Stimulated activated CD8-positive, alpha-beta memory T cell treated with anti-CD3 and anti-CD28 coated beads, Interleukin-7, amount 100 ng/mL, for 24 hours (primary cell): ENCODE measurements around the gene PLET1.

Experiments used
- DNase-seq: peaks from one replicate; pipeline ENCODE4 v3.0.0-alpha.2; 2020; ENCODE audit warnings: low read depth

Gene PLET1

DNA sequence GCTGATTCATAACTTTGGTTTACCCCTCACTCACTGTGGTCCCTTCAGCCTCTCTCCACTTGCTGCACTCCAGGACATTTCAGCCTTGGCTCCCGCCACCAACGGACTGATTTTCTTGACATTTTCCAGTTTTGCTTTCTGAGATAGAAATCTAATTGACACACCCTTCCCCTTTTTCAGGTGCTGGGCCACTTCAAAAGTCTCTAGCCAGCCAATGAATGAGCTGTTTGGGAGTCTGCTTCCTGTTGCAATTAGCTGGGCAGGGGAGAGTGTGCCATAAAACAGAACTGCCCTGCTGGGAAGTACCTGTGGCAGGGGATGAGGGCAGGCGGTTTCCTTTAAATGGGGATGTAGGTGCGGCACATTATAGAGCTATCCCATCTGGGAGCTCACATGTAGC lies 21.1 kb upstream of the PLET1 start:
- DNase-seq, result no peak

DNA sequence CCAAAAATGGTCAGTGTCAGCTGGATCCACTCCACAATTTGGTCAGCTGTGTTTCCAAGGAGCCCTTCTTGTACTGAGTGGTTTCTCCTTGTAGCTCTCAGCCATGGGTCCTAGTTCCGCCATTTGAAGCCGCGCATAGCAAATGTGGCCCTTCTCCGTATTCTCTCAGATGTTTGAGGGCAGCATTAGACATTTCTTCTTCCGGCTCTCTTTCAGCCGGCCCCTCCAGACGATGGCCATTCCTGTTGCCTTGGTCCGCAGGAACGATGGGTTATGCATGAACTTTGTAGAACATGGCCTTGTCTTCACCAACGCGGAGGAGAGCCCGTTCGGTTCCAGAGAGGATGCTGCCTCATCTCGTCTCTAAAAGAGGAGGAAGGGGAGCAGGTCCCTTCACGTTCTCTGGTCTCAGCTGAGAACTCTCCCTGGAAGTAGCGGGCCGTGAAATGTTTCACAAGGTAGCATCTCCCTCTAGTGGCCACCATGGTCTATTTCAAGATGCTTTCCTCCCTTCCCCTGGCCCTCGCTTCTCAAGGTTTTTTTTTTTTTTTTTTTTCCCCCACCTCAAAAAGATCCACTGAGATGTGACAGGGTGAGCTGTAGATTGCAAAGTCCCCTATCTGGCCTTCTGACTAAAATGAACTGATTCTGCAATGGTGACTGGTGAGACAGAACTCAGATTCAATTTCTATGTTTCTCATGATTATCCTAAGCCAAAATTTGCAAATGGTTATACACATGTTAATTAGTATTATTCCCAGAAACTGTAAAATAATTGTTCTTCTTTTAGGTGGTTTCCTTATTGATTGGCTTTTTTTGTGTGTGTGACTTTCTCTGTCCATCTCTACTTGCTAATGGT lies 19.8 kb upstream of the PLET1 start:
- DNase-seq, result peak; percentile 25

- peak; percentile 63 for DNase-seq
These were observed 19.2 kb upstream of the PLET1 start for GRCh38 chr11:112279901-112280267.

GRCh38 chr11:112278803-112279202 lies 18.1 kb upstream of the PLET1 start:
- no peak for DNase-seq

DNA sequence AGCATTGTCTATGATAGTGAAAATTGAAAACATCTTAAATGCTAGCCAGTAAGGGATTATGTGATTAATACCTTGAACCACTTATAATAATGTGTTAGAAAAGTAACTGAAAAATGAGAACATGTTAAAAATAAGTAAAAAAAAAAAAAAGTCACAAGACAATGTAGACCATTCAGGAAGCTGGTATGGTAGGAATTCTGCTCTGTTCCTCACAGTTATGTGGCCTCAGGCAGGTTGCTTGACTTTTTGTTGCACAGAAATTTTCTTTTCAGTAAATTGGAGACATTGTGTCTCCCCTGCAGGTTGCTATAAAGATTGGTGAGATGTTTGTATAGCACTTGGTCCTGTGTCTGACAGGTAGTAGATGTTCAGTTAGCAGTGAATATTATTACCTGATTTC lies 17.3 kb upstream of the PLET1 start:
- no peak for DNase-seq

DNA sequence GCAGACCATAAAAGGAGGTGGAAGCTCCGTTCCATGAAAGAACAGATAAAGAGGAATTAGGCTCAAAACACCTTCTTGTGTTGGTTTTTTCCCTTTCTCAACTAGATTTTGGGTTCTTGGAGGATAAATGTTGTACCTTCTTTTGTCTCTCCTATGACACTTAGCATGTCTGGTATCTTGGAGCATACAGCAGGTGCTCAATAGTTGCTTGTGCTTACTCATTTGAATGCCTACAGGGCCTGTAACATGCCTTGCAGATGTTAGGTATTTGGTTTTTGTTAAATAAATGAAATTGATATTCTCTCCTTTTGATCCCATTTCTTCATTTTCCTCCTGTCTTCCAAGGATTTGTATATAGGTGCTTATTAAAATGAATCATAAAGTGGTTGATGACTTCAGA lies 16.4 kb upstream of the PLET1 start:
- no peak for DNase-seq

DNA sequence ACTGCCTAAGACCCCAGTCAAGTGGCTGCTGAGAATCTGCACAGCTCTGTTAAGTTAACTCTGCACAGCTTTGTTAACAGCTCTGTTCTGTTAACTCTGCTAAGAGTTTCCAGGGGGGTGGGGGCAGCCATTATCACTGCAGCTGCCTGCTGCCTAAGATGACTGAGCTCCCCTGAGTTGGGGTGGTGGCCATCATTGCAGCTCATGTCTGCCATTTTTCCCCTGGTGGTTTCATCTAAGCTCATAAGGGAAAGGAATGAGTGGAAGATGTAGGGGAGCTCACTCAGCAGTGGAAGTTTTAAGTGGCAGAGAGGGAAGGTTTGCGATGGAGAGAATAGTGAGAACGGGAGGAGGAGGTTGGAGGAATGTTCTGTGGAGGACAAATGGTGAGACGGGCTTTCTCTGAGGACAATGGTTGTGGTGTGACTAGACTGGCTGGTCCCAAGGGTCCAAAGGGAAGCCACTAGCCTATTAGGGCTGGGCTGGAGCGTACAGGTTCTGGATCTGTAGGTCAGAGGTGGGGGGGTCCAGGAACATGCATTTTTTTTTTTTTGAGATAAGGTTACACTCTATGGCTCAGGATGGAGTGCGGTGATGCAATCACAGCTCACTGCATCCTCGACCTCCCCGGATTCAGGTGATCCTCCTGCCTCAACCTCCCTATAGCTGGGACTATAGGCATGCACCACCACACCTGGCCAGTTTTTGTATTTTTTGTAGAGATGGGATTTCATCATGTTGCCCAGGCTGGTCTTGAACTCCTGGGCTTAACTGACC lies 13.5 kb upstream of the PLET1 start:
- DNase-seq, result no peak

- DNase-seq, result no peak
These were observed 12.4 kb upstream of the PLET1 start for GRCh38 chr11:112273066-112273465.

GRCh38 chr11:112271242-112271641 lies 10.6 kb upstream of the PLET1 start:
- DNase-seq, result no peak

DNA sequence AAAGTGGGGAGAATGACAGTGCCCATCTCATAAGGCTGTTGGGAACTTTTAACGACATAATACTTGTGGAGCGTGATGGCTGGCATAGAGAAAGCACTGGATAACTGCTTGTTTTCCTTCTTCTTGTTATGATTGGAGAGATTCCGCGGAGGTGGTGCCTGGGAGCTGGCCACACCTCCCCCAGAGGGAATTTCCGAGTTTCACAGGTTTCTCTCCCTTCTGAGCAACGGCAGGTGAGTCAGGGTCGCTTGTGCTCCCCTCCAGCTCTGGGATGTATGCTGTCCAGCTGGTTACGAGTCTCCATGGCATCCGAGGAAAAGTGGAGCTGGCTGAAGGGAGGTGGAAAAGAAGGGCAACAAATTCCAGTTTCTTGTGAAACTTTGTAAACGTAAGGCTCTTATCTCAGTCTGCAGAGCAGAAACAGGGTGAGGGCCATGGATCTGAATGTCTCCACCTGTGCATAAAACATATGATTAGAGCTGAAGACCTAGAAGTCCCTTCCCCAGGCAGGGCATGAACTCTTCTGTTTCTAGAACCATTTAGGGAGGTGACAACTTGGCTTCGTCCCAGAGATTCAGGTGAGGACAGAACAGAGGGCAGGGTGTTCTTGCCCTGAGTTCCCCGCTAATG lies 10.0 kb upstream of the PLET1 start:
- DNase-seq, result no peak

GRCh38 chr11:112269139-112269538 lies 8.5 kb upstream of the PLET1 start:
- no peak for DNase-seq

- no peak for DNase-seq
These were observed 7.7 kb upstream of the PLET1 start for GRCh38 chr11:112268406-112268805.

GRCh38 chr11:112267188-112267591 lies 6.5 kb upstream of the PLET1 start:
- DNase-seq, result no peak

DNA sequence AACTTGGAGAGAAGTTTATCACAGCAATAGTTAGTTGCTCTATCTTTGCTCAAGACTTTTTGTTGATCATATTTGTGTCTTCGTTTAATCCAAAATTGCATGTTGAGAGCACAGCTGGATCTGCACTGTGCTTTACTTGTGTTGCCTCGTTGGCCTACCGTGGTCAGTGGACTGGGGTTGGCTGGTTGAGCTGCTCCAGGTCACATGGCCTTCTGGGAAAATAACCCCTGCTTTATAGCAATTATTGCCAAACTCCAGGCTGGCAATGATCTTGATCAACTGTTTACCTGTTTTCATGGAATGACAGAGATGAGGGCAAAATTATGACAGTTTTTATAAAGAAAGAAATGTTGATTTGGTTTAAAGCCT lies 5.7 kb upstream of the PLET1 start:
- no peak for DNase-seq

GRCh38 chr11:112265659-112266409 lies 5.2 kb upstream of the PLET1 start:
- no peak for DNase-seq

DNA sequence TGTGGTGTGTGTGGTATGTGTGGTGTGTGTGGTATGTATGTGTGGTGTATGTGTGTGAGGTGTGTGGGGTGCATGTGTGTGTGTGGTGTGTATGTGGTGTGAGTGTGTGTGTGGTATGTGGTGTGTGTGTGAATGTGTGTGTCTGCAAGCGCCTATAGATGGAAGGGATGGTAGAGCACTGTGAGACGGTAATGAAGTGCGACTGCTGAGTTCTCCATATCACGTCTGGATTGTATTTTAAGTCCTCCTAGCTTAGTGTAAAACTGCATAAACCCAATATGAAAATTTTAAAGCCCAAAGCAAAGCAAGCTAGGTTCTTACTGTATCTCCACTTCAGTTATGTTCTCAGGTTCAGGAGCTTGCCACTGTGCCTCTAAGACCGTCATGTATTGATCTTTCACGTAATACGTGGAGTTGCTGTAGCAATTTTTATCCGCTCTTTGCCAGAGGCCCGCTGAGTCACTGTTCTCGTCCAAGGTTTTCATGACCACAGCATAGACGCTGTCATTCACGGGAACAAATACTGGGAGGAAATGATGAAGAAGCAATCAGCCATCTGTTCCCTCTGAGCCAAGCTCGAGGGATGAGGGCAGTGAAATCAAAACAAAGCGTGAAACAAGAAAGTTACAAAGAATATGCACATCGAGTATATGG lies 5.5 kb downstream of the PLET1 start:
- DNase-seq, result no peak

DNA sequence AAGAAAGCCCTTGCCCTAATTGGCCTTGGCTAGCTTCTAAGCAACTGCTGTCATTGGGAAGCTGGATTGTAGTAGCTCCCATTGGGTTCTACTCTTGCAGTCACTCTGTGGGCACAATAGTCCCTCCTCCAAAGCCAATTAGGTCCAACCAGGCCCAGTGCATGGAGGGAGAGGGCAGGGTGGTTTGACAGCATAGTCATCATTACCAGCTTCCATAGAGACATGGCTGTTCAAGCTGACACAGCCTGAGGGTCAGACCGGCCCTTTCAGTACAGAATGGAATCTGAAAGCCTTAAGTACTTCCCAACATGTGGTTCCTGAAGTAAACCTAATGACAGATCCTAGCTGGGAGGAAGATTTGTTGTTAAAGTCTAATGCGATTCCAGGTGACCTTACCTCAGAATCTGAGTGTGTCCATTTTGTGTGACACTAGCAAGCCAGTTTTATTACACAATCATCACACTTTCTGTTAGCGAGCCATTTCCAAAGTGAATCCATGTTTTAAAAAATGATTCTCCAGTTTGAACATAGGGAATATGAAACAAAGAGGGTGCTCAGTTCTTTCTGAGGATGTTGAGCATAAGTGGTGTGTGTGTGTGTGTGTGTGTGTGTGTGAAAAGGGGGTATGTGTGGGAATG lies 6.9 kb downstream of the PLET1 start:
- no peak for DNase-seq

DNA sequence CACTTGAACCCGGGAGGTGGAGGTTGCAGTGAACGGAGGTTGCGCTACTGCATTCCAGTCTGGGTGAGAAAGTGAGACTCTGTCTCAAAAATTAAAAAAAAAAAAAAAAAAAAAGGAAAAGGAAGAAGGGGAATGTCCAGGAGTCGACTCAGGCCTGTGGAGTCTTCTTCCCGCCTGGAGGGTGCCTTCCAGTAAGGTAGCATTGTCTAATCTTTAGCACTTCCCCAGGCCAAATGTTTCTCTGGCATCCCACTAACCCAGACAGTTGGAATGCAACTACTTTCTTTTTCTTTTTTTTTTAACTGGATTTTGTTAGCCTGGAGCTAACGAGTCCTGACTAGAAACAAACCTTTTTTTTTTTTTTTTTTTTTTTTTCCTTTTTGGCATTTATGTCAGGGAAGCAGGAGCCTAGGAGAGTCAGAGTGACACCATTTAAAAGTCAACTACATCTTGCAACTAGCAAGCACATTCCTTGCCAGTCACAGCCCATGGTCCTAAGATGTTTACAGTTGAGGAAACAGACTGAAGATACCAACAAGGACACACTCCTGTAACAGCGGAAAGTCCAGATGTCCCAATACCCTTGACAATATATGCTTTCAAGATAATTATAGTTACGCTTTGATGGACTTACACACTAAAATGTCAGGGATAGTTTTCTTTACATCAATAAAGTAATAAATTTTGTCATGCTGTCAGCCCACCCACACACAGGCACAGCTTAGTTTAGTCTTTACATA lies 10.6 kb downstream of the PLET1 start:
- DNase-seq, result no peak

GRCh38 chr11:112248201-112248600 lies 12.5 kb downstream of the PLET1 start:
- no peak for DNase-seq

DNA sequence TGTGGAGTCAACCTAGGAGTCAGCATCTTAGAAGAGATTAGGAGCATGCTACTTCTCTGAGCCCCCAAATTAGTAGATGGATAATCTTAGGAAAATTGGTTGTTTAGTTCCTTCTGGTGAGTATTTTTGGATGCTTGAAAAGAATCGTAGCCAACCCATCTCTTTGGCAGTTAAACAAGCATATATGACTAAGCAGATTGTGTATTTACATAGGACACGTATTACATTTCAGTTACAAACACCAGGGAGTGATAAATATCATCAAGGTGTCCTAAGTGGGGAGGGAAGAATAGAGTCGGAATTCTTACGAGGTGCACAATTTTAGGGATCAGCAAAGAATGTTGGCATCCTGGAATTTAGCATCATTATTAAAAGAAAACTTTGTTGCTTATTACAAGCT lies 13.5 kb downstream of the PLET1 start:
- no peak for DNase-seq

DNA sequence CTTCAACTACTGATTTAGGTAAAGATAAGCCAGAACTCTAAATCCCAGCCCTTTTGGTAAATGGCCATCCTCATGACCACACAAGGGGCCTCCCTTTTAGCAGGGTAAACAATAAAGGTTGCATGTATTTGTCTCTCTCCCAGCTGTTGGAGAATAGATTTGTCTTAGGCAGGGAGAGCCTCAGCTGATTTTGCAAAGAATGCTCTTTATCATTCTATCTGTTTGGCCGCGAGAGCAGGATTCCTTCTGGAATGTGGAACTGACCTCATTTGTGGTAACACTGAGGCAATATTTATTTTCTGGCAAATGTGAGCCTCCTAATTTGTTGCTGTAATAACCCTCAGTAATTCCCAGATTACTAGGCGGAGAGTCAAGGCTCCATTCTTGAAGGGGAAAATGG lies 19.2 kb downstream of the PLET1 start:
- DNase-seq, result no peak
